HepG2 (cell line): Measurements from ENCODE around the gene DDAH2. TPM values are rescaled to one million over a fixed set of nuclear protein-coding genes. Genes with fewer than 3 reads are reported as not detected.

ENCODE experiments used
- EZH2 ChIP-seq: conservative IDR thresholded peaks from 2 replicates; pipeline ENCODE4 v1.6.1; 2012; ENCODE audit warnings: mild to moderate bottlenecking, low read depth, low read length, moderate library complexity
- FOXP1 ChIP-seq, 2 experiments: fragments of 450-650 bp in 1 of 2; IDR thresholded peaks; 2 replicates each; pipeline ENCODE4 v1.6.1; 2017 to 2018; ENCODE audit warnings: antibody characterized with exemption in 1 of 2
- JUN ChIP-seq: sonication (generic); formaldehyde crosslinking; IDR thresholded peaks from 2 replicates; pipeline ENCODE4 v1.4.0; 2020; ENCODE audit warnings: mild to moderate bottlenecking, missing genetic modification reagents
- KAT8 ChIP-seq: IDR thresholded peaks from 2 replicates; pipeline ENCODE4 v1.6.1; 2016; ENCODE audit warnings: missing genetic modification reagents, missing compliant biosample characterization
- MBD4 ChIP-seq: IDR thresholded peaks from 2 replicates; pipeline ENCODE4 v1.6.1; 2012; ENCODE audit warnings: low read length, inconsistent platforms, borderline replicate concordance
- MTF2 ChIP-seq: sonication (generic); formaldehyde crosslinking; IDR thresholded peaks from 2 replicates; pipeline ENCODE4 v1.5.0; 2020; ENCODE audit warnings: missing genetic modification reagents, borderline replicate concordance
- RCOR2 ChIP-seq: IDR thresholded peaks from 2 replicates; pipeline ENCODE4 v1.6.1; 2016; ENCODE audit warnings: missing biosample characterization, missing genetic modification reagents
- SPEN ChIP-seq: sonication (generic); formaldehyde crosslinking; IDR thresholded peaks from 2 replicates; pipeline ENCODE4 v1.5.1; 2020; ENCODE audit warnings: low read depth, mild to moderate bottlenecking, missing genetic modification reagents
- SRF ChIP-seq: IDR thresholded peaks from 2 replicates; pipeline ENCODE4 v1.6.1; 2011; ENCODE audit warnings: mild to moderate bottlenecking, low read depth, low read length, moderate library complexity
- TEAD3 ChIP-seq: optimal IDR thresholded peaks from 2 replicates; pipeline ENCODE3; 2016; ENCODE audit warnings: borderline replicate concordance
- XBP1 ChIP-seq: sonication (generic); formaldehyde crosslinking; IDR thresholded peaks from 2 replicates; pipeline ENCODE4 v1.5.0; 2020; ENCODE audit warnings: missing genetic modification reagents
- ZBTB21 ChIP-seq: sonication (generic); formaldehyde crosslinking; IDR thresholded peaks from 2 replicates; pipeline ENCODE4 v1.4.0; 2020; ENCODE audit warnings: missing genetic modification reagents
- ZBTB38 ChIP-seq: sonication (generic); formaldehyde crosslinking; IDR thresholded peaks from 2 replicates; pipeline ENCODE4 v1.5.1; 2020; ENCODE audit warnings: mild to moderate bottlenecking, missing genetic modification reagents
- ZFX ChIP-seq: sonication (generic); formaldehyde crosslinking; IDR thresholded peaks from 2 replicates; pipeline ENCODE4 v1.4.0; 2020; ENCODE audit warnings: mild to moderate bottlenecking, low read depth, missing genetic modification reagents, moderate library complexity
- ZNF10 ChIP-seq: sonication (generic); formaldehyde crosslinking; IDR thresholded peaks from 2 replicates; pipeline ENCODE4 v1.4.0; 2020; ENCODE audit warnings: mild to moderate bottlenecking, low read depth, missing genetic modification reagents, borderline replicate concordance
- ZNF121 ChIP-seq: sonication (generic); formaldehyde crosslinking; IDR thresholded peaks from 2 replicates; pipeline ENCODE4 v1.5.0; 2020; ENCODE audit warnings: mild to moderate bottlenecking, missing genetic modification reagents
- ZZZ3 ChIP-seq: sonication (generic); formaldehyde crosslinking; IDR thresholded peaks from 2 replicates; pipeline ENCODE4 v1.4.0; 2020; ENCODE audit warnings: missing genetic modification reagents, mild to moderate bottlenecking, borderline replicate concordance
- polyA plus RNA-seq, 8 experiments: library from polyadenylated mRNA; depleted of rRNA in 3 of 8; stranded (reverse) in 7 of 8; unstranded in 1 of 8; fragments of >200 nt; fragmentation: Illumina TruSeq in 4 of 8; extraction: Trizol in 4 of 8; gene quantifications; 2 replicates each; pipeline versions ENCODE4 v1.2.1 to v1.2.3, GENCODE V29; 2011 to 2016; ENCODE audit warnings: low read depth in 4 of 8, missing spikeins in 1 of 8, mixed read lengths in 1 of 8; ENCODE audit not compliant: insufficient read depth in 1 of 8
- total RNA-seq, 5 experiments: library from RNA; depleted of rRNA; stranded (reverse); fragments of >200 nt; fragmentation: Illumina TruSeq; extraction: Trizol; gene quantifications; 2 replicates each; pipeline ENCODE4 v1.2.3, GENCODE V29; 2016; ENCODE audit warnings: low read depth in 1 of 5
- TF ChIP-seq, protein P1 (sequence below): sonication (generic); formaldehyde crosslinking; IDR thresholded peaks from one replicate; pipeline ENCODE4 v1.5.1; 2020; ENCODE audit warnings: mild to moderate bottlenecking, missing genetic modification reagents; ENCODE audit errors: not compliant biosample characterization
- TF ChIP-seq, protein P2 (sequence below): sonication (generic); formaldehyde crosslinking; IDR thresholded peaks from 2 replicates; pipeline ENCODE4 v1.4.0; 2020; ENCODE audit warnings: missing genetic modification reagents
- TF ChIP-seq, protein P3 (sequence below): sonication (generic); formaldehyde crosslinking; IDR thresholded peaks from 2 replicates; pipeline ENCODE4 v1.4.0; 2020; ENCODE audit warnings: mild to moderate bottlenecking, low read depth, missing genetic modification reagents

The DDAH2 gene
- total and polyA plus RNA-seq, 2 of the 13 experiments (the other 11 are each of a cell fraction or from before 2014, with no cell fraction given), result 16.4 to 21.1 TPM

DNA sequence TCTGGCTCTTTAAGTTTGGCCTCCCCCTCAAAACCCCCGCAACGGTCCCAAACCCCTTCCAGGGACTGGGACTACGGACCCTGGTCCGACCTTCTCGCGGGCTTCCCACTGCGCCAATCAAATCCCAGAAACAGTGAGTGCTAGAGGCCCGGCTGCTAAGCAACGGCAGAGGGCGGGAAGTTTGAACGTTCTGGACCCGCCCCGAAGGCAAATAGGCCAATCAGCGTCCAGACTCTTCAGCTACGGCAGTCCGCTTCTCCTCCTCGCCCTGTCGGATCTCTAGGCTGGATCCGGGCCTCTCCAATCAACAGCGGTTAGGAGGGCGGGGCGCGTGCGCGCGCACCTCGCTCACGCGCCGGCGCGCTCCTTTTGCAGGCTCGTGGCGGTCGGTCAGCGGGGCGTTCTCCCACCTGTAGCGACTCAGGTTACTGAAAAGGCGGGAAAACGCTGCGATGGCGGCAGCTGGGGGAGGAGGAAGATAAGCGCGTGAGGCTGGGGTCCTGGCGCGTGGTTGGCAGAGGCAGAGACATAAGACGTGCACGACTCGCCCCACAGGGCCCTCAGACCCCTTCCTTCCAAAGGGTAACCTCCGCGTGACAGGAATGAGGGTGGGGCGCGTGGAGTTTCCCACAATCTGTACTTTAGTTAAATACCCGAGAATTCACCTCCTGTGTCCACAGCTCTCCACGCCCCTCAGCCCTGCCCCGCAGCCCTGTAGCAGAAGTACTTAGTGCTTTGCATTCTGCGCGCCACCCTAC is 10.7 kb upstream of the DDAH2 start, which contains the start of gene MSH5 (continued):
- TF ChIP-seq TEAD3, result peak; percentile 72
- no peak for TF ChIP-seq ZBTB21 (CRISPR knock-in tag)
- TF ChIP-seq ZNF10 (CRISPR knock-in tag), result no peak
- 0 out of 2 replicates have a peak, but pooled peaks have one; percentile 20 for TF ChIP-seq XBP1
- TF ChIP-seq EZH2, result no peak
- peak; percentile 60 for TF ChIP-seq RCOR2 (CRISPR knock-in tag)
- TF ChIP-seq FOXP1 (IDR thresholded peaks at IDR 0.05), result no peak
- TF ChIP-seq FOXP1 (CRISPR knock-in tag; IDR thresholded peaks at IDR 0.05), result no peak
- no peak for TF ChIP-seq MBD4
- peak; percentile 56; the same call in 1 of the 2 replicates for TF ChIP-seq SRF
- TF ChIP-seq ZBTB38 (CRISPR knock-in tag), result peak; percentile 97
- peak; percentile 12; the same call in 1 of the 2 replicates for TF ChIP-seq ZNF121 (CRISPR knock-in tag)
- TF ChIP-seq, protein P1, sequence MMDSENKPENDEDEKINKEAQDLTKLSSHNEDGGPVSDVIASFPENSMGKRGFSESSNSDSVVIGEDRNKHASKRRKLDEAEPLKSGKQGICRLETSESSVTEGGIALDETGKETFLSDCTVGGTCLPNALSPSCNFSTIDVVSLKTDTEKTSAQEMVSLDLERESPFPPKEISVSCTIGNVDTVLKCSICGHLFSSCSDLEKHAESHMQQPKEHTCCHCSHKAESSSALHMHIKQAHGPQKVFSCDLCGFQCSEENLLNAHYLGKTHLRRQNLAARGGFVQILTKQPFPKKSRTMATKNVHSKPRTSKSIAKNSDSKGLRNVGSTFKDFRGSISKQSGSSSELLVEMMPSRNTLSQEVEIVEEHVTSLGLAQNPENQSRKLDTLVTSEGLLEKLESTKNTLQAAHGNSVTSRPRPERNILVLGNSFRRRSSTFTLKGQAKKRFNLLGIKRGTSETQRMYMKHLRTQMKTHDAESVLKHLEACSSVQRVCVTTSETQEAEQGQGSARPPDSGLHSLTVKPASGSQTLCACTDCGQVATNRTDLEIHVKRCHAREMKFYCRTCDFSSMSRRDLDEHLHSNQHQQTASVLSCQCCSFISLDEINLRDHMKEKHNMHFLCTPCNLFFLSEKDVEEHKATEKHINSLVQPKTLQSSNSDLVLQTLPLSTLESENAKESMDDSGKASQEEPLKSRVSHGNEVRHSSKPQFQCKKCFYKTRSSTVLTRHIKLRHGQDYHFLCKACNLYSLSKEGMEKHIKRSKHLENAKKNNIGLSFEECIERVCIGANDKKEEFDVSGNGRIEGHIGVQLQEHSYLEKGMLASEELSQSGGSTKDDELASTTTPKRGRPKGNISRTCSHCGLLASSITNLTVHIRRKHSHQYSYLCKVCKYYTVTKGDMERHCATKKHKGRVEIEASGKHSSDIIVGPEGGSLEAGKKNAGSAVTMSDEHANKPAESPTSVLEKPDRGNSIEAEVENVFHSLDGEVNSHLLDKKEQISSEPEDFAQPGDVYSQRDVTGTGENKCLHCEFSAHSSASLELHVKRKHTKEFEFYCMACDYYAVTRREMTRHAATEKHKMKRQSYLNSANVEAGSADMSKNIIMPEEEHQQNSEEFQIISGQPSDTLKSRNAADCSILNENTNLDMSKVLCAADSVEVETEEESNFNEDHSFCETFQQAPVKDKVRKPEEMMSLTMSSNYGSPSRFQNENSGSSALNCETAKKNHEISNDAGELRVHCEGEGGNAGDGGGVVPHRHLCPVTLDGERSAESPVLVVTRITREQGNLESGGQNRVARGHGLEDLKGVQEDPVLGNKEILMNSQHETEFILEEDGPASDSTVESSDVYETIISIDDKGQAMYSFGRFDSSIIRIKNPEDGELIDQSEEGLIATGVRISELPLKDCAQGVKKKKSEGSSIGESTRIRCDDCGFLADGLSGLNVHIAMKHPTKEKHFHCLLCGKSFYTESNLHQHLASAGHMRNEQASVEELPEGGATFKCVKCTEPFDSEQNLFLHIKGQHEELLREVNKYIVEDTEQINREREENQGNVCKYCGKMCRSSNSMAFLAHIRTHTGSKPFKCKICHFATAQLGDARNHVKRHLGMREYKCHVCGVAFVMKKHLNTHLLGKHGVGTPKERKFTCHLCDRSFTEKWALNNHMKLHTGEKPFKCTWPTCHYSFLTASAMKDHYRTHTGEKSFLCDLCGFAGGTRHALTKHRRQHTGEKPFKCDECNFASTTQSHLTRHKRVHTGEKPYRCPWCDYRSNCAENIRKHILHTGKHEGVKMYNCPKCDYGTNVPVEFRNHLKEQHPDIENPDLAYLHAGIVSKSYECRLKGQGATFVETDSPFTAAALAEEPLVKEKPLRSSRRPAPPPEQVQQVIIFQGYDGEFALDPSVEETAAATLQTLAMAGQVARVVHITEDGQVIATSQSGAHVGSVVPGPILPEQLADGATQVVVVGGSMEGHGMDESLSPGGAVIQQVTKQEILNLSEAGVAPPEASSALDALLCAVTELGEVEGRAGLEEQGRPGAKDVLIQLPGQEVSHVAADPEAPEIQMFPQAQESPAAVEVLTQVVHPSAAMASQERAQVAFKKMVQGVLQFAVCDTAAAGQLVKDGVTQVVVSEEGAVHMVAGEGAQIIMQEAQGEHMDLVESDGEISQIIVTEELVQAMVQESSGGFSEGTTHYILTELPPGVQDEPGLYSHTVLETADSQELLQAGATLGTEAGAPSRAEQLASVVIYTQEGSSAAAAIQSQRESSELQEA (CRISPR knock-in tag), result peak; percentile 95
- TF ChIP-seq, protein P2, sequence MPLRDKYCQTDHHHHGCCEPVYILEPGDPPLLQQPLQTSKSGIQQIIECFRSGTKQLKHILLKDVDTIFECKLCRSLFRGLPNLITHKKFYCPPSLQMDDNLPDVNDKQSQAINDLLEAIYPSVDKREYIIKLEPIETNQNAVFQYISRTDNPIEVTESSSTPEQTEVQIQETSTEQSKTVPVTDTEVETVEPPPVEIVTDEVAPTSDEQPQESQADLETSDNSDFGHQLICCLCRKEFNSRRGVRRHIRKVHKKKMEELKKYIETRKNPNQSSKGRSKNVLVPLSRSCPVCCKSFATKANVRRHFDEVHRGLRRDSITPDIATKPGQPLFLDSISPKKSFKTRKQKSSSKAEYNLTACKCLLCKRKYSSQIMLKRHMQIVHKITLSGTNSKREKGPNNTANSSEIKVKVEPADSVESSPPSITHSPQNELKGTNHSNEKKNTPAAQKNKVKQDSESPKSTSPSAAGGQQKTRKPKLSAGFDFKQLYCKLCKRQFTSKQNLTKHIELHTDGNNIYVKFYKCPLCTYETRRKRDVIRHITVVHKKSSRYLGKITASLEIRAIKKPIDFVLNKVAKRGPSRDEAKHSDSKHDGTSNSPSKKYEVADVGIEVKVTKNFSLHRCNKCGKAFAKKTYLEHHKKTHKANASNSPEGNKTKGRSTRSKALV (CRISPR knock-in tag), result peak; percentile 69
- TF ChIP-seq, protein P3, sequence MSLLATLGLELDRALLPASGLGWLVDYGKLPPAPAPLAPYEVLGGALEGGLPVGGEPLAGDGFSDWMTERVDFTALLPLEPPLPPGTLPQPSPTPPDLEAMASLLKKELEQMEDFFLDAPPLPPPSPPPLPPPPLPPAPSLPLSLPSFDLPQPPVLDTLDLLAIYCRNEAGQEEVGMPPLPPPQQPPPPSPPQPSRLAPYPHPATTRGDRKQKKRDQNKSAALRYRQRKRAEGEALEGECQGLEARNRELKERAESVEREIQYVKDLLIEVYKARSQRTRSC (CRISPR knock-in tag), result peak; percentile 99
- TF ChIP-seq SPEN (CRISPR knock-in tag), result peak; percentile 94
- TF ChIP-seq MTF2 (CRISPR knock-in tag), result no peak
- TF ChIP-seq ZFX (CRISPR knock-in tag), result peak; percentile 73
- peak; percentile 95 for TF ChIP-seq ZZZ3
- peak; percentile 74; the same call in 1 of the 2 replicates for TF ChIP-seq KAT8
- TF ChIP-seq JUN (CRISPR knock-in tag), result peak; percentile 85
